GM18909 (cell line): ENCODE data around the gene FBXO22.
"Not testable (repeated sequence)": the region's sequence is repeated elsewhere in the genome, so short reads cannot be mapped to it uniquely, and the experiment has no call there.

Experiments
- ATAC-seq: cut with Tn5 transposase; IDR thresholded peaks from one replicate; pipeline ENCODE4 v1.9.1; 2021; ENCODE audit warnings: mild to moderate bottlenecking; ENCODE audit not compliant: unreplicated experiment, poor library complexity

Gene FBXO22

GRCh38 chr15:75961331-75961730, 57.7 kb downstream of the FBXO22 start:
- ATAC-seq: no peak

GRCh38 chr15:75966073-75966472, 62.4 kb downstream of the FBXO22 start:
- no peak for ATAC-seq

- ATAC-seq: not testable (repeated sequence)
These were observed 73.1 kb downstream of the FBXO22 start for GRCh38 chr15:75976766-75977165.

- ATAC-seq: no peak
These were observed 77.6 kb downstream of the FBXO22 start for GRCh38 chr15:75981149-75981815.

GRCh38 chr15:75982468-75982867, 78.8 kb downstream of the FBXO22 start:
- no peak for ATAC-seq

- ATAC-seq: not testable (repeated sequence)
These were observed 81.0 kb downstream of the FBXO22 start for GRCh38 chr15:75984706-75985105.

GRCh38 chr15:75985971-75986370, 82.3 kb downstream of the FBXO22 start:
- ATAC-seq: no peak

- no peak for ATAC-seq
These were observed 85.4 kb downstream of the FBXO22 start for GRCh38 chr15:75989045-75989444.

- no peak for ATAC-seq
These were observed 86.2 kb downstream of the FBXO22 start for GRCh38 chr15:75989875-75990274.
